OCI-LY7 (cell line): ENCODE results near the gene GLIS1. TPM values are rescaled to one million over a fixed set of nuclear protein-coding genes. Genes with fewer than 3 reads are reported as not detected.

ENCODE experiments used
- BruUV-seq: library from RNA; stranded (reverse); fragments of 400-500 nt; replicated peaks from 2 replicates; lab custom pipeline; 2021; lab: Mats Ljungman, UMichigan
- CTCF ChIA-PET: fragments of 300-600 bp; sonication (Branson Sonifier 250); formaldehyde crosslinking; loops from one replicate; lab custom pipeline; 2022; ENCODE audit warnings: antibody characterized with exemption; ENCODE audit not compliant: unreplicated experiment; lab: Charles Lee
- POLR2A ChIA-PET: fragments of 300-600 bp; sonication (Branson Sonifier 250); formaldehyde crosslinking; loops from one replicate; lab custom pipeline; 2022; ENCODE audit warnings: antibody characterized with exemption; lab: Charles Lee
- DNase-seq: peaks from one replicate; pipeline ENCODE4 v3.0.0-alpha.2; 2015; ENCODE audit warnings: low spot score
- H2AFZ ChIP-seq: fragments of 200-600 bp; sonication (generic), shearing (Covaris generic); 2 replicates; pipeline ENCODE4 v1.6.1; 2014; ENCODE audit warnings: mild to moderate bottlenecking, antibody characterized with exemption, low read length, moderate library complexity
- H3K27ac ChIP-seq: fragments of 200-600 bp; sonication (generic); 2 replicates; pipeline ENCODE4 v1.5.1; 2014; ENCODE audit warnings: mixed run types, low read depth, mild to moderate bottlenecking, moderate library complexity, low read length, inconsistent platforms; ENCODE audit not compliant: poor library complexity, severe bottlenecking
- H3K36me3 ChIP-seq: fragments of 200-600 bp; sonication (generic); 2 replicates; pipeline ENCODE4 v1.6.1; 2014; ENCODE audit warnings: mild to moderate bottlenecking, antibody characterized with exemption, low read length, moderate library complexity, mixed read lengths; ENCODE audit not compliant: insufficient read depth
- H3K4me1 ChIP-seq: fragments of 200-600 bp; sonication (generic); 2 replicates; pipeline ENCODE4 v1.5.1; 2014; ENCODE audit warnings: mild to moderate bottlenecking, low read length; ENCODE audit not compliant: insufficient read depth, poor library complexity, severe bottlenecking
- H3K4me2 ChIP-seq: fragments of 200-600 bp; sonication (generic); 2 replicates; pipeline ENCODE4 v1.6.1; 2014; ENCODE audit warnings: mild to moderate bottlenecking, low read length
- H3K4me3 ChIP-seq: fragments of 200-600 bp; sonication (generic); 2 replicates; pipeline ENCODE4 v1.5.1; 2014; ENCODE audit warnings: mild to moderate bottlenecking, low read depth, low read length; ENCODE audit not compliant: poor library complexity, severe bottlenecking
- H3K79me2 ChIP-seq: fragments of 200-600 bp; sonication (generic); 2 replicates; pipeline ENCODE4 v1.6.1; 2016; ENCODE audit warnings: low read depth, mild to moderate bottlenecking, low read length, moderate library complexity, mixed read lengths; ENCODE audit not compliant: insufficient read depth
- H3K9me2 ChIP-seq: fragments of 200-600 bp; sonication (generic); 2 replicates; pipeline ENCODE4 v1.6.1; 2016; ENCODE audit warnings: mild to moderate bottlenecking, low read length, mixed read lengths; ENCODE audit not compliant: insufficient read depth
- H3K9me3 ChIP-seq: fragments of 200-600 bp; sonication (generic); 2 replicates; pipeline ENCODE4 v1.6.1; 2014; ENCODE audit warnings: mild to moderate bottlenecking, mixed run types, low read length, mixed read lengths
- H4K20me1 ChIP-seq: fragments of 200-600 bp; sonication (generic); 2 replicates; pipeline ENCODE4 v1.6.1; 2014; ENCODE audit warnings: mild to moderate bottlenecking, antibody characterized with exemption, low read length, moderate library complexity, mixed read lengths; ENCODE audit not compliant: insufficient read depth
- EZH2phosphoT487 ChIP-seq: fragments of 200-600 bp; sonication (generic); IDR thresholded peaks from 2 replicates; pipeline ENCODE4 v1.6.1; 2018; ENCODE audit warnings: low read depth, borderline replicate concordance, mild to moderate bottlenecking, mixed run types, antibody characterized with exemption, low read length, moderate library complexity, mixed read lengths
- intact Hi-C: fragments of 100-400 bp; cut with micrococcal nuclease; formaldehyde crosslinking; loops from one replicate; pipeline ENCODE4 v1.10.0; 2022; ENCODE audit not compliant: unreplicated experiment
- total RNA-seq, 2 experiments: library from RNA; depleted of rRNA in 1 of 2; stranded (reverse); fragments of >200 nt in 1 of 2; shearing (Covaris generic) in 1 of 2; gene quantifications; 2 replicates each; pipeline ENCODE4 v1.2.3, GENCODE V29; 2014 to 2022
- TF ChIP-seq, protein P1 (sequence below): fragments of 200-600 bp; sonication (generic); conservative IDR thresholded peaks from 2 replicates; pipeline ENCODE4 v1.5.1; 2014; ENCODE audit warnings: mild to moderate bottlenecking, antibody characterized with exemption, low read length, moderate library complexity, mixed read lengths

The GLIS1 gene
- total RNA-seq, 2 experiments from 2014 or later = not detected

DNA sequence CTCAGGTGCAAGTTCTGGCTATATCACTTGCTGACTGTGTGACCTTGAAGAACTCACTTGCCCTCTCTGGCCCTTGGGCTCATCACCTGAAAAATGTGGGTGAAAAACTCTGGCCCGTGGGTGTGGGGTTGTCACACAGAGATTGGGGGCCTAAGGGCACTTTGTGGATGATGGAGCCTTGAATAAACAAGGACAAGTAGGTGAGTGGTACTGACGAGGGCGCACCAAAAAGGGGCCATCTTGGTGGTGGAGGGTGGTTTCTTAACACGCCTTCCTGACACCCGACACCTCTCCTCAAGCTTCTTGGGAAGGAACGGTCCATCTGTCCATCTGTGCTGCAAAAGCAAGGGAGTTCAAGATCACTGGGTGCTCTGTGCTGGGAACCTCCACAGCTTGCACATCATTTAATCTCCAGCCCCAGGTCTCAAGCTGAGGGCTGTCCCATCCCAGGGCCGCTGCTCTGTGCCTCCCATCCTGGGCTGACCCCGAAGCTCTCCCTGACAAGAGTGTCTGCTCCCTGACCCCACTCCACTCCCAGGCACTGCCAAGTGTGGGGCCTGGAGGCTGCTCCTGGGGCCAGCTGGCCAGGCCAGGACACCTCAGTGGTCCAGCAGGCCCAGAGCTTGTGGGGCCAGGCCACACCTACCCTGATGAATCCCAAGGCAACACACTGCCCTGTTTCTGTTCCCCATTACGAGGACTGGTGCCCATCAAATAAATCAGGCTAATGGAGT is 97.3 kb downstream of the GLIS1 start:
- DNase-seq = no peak
- Histone ChIP-seq H3K9me2 (no peaks in the 10 kb centered on the region), H3K36me3 (no peaks in the 10 kb centered on the region), H3K79me2 (no peaks in the 10 kb centered on the region), H4K20me1 (no peaks in the 10 kb centered on the region), H3K27ac (no peak overlapping the region), H3K4me3 (no peak overlapping the region), H3K4me2 (no peak overlapping the region), H2AFZ (no peak overlapping the region), H3K9me3 (no peaks in the 10 kb centered on the region), H3K4me1 (no peaks in the 10 kb centered on the region)
- CTCF ChIA-PET = no interaction called here
- intact Hi-C loops = no loop called here
- no peak for TF ChIP-seq EZH2phosphoT487
- TF ChIP-seq, protein P1, sequence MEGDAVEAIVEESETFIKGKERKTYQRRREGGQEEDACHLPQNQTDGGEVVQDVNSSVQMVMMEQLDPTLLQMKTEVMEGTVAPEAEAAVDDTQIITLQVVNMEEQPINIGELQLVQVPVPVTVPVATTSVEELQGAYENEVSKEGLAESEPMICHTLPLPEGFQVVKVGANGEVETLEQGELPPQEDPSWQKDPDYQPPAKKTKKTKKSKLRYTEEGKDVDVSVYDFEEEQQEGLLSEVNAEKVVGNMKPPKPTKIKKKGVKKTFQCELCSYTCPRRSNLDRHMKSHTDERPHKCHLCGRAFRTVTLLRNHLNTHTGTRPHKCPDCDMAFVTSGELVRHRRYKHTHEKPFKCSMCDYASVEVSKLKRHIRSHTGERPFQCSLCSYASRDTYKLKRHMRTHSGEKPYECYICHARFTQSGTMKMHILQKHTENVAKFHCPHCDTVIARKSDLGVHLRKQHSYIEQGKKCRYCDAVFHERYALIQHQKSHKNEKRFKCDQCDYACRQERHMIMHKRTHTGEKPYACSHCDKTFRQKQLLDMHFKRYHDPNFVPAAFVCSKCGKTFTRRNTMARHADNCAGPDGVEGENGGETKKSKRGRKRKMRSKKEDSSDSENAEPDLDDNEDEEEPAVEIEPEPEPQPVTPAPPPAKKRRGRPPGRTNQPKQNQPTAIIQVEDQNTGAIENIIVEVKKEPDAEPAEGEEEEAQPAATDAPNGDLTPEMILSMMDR = no peak
- POLR2A ChIA-PET = no interaction called here
- BruUV-seq = no TSS peak

DNA sequence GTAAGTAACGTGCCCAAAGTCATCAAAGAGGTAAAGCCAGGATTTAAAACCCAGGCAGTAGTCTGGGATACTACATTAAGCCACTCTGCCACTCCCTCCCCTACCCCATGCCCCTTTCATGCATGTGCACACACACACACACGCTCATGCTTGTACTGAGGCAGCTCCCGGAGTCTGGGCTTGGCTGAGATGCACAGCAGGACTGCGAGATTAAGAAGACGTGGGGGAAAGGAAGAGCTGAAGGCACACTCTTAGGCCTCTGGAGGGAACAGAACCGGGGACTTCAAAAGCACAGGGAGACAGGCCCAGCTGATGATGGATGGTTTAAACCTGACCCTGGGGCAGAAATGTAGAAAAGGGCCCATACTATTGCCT is 98.3 kb downstream of the GLIS1 start:
- H3K36me3 ChIP-seq = no peaks in the 10 kb centered on the region
- no peaks in the 10 kb centered on the region for H3K9me3 ChIP-seq
- no peaks in the 10 kb centered on the region for H3K79me2 ChIP-seq
- no peak overlapping the region for H2AFZ ChIP-seq
- DNase-seq = no peak
- H3K9me2 ChIP-seq = no peaks in the 10 kb centered on the region
- intact Hi-C loops = no loop called here
- POLR2A ChIA-PET = no interaction called here
- CTCF ChIA-PET = no interaction called here
- BruUV-seq = no TSS peak
- H3K4me2 ChIP-seq = no peak overlapping the region
- TF ChIP-seq, protein P1 = no peak
- TF ChIP-seq EZH2phosphoT487 = no peak
- H3K4me1 ChIP-seq = no peaks in the 10 kb centered on the region
- no peaks in the 10 kb centered on the region for H4K20me1 ChIP-seq
- no peak overlapping the region for H3K27ac ChIP-seq
- no peak overlapping the region for H3K4me3 ChIP-seq

DNA sequence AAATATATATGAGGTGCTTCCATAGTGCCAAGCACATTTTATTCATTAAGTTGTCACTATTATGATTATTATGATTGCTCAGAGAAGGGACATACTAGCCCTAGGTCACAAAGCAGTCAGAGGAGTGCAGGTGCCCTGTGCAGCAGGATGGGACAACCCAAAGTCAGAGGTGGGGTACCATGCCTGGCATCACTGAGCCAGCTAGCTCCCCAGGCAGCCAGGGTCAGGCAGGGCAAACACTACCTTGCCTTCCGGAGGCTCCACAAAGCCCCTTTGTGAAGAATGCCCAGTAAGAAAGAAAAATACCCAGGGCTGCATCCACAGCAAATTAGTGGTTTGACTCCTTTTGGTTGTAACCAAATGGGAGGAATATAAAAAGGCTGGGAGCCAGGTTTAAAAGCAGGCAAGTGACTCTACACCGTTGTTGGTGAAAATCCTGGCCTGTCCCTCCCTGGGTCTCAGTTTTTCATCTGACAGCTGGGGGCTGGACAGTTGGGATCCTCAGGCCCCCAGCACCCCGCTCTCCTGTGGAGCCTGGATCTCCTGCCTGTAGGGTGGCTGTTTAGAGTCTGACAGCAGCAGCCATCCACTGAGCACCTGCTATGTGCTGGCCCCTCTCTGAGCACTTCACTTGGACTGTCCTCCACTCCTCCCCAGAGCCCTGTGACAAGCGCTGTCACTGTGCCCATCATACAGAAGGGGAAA is 98.8 kb downstream of the GLIS1 start:
- BruUV-seq = no TSS peak
- Histone ChIP-seq H3K4me1 (no peaks in the 10 kb centered on the region), H3K4me3 (no peak overlapping the region), H3K4me2 (no peak overlapping the region), H4K20me1 (no peaks in the 10 kb centered on the region), H3K27ac (no peak overlapping the region), H3K36me3 (no peaks in the 10 kb centered on the region), H3K9me3 (no peaks in the 10 kb centered on the region), H3K79me2 (no peaks in the 10 kb centered on the region), H3K9me2 (no peaks in the 10 kb centered on the region), H2AFZ (no peak overlapping the region)
- intact Hi-C loops = no loop called here
- TF ChIP-seq EZH2phosphoT487 = no peak
- TF ChIP-seq, protein P1 = no peak
- CTCF ChIA-PET = no interaction called here
- POLR2A ChIA-PET = no interaction called here
- DNase-seq = no peak
